GM18858 (cell line): ENCODE results near the gene ZNF675.
"Not testable (repeated sequence)": the region's sequence is repeated elsewhere in the genome, so short reads cannot be mapped to it uniquely, and the experiment has no call there.

ENCODE experiments used
- ATAC-seq: cut with Tn5 transposase; IDR thresholded peaks from one replicate; pipeline ENCODE4 v1.9.1; 2021; ENCODE audit not compliant: unreplicated experiment

The ZNF675 gene

DNA sequence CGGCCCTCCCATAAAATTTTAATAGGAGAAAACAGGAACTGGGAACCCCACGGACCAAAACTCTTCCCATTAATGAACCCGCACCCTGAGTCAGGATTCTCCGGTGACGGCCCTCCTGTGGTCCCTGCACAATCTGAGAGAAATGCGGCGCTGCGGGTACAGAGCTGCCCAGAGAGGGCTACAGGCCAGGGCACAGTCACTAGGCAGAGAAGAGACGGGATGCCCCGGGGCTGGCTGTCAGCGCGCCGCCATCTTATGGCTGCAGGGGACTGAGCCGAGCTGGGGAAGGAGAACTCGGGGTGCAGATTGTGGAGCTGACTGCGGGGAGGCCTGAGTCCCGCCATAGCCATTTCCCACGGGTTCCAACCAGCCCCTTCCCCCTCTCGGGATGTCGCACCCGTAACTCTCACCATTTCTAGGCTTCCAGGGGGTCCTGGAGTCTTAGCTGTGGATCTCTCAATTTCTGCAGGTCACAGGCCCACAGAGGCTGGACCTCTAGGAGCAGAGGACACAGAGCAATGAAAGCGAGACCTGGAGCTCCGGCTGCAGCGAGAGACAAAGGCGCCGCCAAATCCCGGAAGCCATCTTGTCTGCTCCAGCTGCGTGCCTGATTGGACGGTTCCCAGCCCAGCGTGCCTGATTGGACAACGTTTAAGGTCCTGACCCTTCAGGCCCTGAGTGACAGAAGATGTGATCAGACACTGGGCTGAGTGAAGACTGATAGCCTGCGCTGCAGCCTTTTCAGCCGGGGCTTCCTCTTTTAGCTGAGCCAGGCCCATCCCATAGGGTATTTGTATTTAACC lies at the start of gene ZNF675:
Gene ZNF675, minus strand, starts transcription at position 592 of the 803 bp plus-strand sequence. Its CDS starts 179 bp downstream, at position 413.
- peak; percentile 95 for ATAC-seq

DNA sequence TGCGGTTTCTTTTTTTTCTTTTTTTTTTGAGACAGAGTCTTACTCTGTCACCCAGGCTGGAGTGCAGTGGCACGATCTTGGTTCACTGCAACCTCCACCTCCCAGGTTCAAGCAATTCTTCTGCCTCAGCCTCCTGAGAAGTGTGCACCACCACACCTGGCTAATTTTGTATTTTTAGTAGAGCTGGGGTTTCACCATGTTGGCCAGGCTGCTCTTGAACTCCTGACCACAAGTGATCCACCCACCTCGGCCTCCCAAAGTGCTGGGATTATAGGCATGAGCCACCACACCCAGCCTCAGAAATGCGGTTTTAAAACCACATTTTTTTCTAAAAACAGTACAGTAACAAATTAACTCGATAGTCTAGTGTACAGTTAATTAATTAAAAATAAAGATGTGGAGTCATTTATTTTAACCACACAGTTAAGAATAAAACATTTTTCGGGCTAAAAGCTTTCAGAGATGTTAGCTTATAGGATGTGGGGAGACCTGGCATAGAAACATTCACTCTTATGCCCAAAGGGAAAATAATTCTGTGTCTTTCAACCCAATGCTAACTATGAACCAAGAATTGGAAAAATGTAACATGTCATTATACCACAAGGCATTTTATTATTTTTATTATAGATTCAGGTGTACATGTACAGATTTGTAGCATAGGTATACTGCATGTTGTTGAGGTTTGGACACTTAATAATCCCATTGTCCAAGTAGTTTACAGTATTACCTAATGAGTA lies 43.9 kb upstream of the ZNF675 start:
- not testable (repeated sequence) for ATAC-seq

DNA sequence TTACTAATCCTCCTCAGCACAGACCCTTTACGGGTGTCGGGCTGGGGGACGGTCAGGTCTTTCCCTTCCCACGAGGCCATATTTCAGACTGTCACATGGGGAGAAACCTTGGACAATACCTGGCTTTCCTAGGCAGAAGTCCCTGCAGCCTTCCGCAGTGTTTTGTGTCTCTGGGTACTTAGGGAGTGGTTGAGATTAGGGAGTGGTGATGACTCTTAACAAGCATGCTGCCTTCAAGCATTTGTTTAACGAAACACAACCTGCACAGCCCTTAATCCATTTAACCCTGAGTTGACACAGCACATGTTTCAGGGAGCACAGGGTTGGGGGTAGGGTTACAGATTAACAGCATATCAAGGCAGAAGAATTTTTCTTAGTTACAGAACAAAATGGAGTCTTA lies 37.1 kb upstream of the ZNF675 start:
- not testable (repeated sequence) for ATAC-seq

DNA sequence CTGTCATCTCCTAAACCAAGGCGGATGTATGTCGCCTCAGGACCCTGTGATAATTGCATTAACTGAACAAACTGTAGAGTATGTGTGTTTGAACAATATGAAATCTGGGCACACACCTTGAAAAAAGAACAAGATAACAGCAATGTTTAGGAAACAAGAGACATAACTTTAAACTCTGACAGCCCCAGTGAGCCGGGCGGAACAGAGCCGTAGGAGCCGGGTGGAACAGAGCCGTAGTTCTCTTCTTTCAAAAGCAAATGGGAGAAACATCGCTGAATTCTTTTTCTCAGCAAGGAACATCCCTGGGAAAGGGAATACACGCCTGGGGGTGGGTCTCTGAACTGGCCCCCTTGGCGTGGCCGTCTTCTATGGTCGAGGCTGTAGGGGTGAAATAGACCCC lies 31.8 kb upstream of the ZNF675 start:
- no peak for ATAC-seq

DNA sequence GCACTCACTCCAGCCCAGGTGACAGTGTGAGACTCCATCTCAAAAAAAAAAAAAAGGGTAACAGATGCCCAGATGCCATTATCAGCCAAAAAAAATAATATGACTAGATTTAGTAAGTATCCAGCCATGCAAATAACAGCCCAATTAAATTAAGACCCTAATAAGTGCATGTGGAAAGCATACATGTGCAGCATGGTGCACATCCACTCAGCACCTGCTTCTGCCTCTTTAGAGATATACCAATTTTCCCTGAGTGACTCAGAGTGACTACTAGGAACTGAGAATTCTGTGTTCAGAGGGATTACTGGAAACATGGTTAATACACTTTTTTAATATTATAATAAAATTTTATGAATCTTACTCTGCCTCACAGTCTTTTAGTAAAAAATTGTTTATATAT lies 29.8 kb upstream of the ZNF675 start:
- no peak for ATAC-seq

DNA sequence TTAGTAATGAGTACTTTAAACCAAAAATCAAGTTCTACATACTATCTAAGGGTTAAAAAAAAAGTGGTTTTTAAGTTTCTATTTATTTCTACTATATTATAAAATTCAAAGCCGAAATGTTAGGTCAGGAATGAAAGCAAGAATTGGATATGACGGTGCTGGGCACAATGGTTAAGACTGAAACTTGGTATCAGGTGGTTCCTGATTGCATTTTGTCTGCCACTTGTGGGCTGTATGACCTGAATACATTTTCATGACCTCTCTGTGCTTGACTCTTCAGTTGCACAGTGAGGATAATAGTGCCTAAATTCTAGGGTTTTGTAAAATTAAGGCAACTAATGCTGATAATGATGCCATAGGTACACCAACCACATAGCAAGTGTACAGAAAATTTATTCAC lies 22.3 kb upstream of the ZNF675 start:
- no peak for ATAC-seq

DNA sequence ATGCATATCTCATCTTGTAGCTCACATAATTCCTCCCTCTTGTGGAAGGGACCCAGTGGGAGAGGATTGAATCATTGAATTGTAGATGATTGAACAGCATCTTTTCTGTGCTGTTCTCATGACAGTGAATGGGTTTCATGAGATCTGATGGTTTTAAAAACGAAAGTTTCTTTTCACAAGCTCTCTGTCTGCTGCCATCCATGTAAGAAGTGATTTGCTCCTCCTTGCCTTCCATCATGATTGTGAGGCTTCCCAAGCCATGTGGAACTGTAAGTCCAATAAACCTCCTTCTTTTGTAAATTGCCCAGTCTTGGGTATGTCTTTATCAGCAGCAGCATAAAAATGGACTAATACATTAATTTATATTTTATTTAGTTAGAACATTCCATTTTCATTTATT lies 19.6 kb upstream of the ZNF675 start:
- no peak for ATAC-seq

DNA sequence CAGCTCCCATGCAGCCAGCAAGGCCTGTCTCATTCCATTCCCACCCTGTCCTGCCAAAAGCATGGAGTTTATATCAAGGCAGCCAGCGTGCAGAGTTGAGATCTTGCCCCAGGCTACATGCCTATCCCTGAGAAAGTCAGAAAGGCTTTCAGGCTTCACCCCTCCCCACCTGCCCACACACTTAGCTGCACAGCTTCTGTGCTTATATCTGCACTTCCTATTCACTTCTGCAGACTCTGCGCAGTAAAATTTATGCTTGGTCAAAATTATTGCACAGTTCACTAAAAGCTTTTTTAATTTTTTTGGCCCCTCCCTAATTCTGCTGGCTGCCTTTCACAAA lies 12.5 kb upstream of the ZNF675 start:
- ATAC-seq: no peak

DNA sequence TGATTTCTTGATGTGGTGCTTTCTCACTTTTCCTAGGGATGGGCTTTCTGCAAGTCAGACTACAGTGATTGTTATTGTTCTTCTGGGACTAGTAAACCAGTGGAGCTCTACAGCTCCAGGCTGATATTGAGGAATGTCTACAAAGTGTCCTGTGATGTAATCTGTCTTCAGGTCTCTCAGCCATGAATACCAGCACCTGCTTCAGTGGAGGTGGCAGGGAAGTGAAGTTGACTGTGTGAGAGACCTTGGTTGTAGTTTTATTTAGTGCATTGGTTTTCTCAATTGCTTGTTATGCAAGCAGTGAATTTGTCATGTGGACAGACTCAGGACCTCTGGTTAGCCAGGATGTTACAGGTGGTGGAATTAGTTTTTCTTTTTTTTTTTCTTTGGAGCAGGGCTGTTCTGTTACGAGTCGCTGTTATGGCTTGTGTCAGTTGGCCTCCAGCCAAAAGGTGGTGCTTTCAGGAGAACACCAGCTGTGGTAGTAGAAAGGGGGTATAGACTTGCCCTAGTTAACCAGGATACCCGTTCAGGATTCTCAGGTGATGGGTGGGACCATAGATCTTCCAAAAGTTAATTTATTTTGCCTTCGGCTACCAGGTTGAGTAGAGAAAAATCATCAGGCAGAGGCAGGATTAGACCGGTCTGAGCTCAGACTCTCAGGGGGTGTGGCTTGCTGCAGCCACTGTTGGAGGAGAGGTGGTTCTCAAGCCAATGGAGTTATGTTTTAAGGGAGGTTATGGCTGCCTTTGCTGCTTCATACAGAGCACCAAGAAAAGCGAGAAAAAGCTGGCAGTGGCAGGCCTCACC lies 11.9 kb upstream of the ZNF675 start:
- ATAC-seq: no peak

DNA sequence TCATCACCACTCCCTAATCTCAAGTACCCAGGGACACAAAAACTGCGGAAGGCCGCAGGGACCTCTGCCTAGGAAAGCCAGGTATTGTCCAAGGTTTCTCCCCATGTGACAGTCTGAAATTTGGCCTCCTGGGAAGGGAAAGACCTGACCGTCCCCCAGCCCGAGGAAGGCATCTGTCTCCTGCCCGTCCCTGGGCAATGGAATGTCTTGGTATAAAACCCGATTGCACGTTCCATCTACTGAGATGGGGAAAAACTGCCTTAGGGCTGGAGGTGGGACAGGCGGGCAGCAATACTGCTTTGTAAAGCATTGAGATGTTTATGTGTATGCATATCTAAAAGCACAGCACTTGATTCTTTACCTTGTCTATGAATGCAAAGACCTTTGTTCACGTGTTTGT lies 5.9 kb upstream of the ZNF675 start:
- not testable (repeated sequence) for ATAC-seq

DNA sequence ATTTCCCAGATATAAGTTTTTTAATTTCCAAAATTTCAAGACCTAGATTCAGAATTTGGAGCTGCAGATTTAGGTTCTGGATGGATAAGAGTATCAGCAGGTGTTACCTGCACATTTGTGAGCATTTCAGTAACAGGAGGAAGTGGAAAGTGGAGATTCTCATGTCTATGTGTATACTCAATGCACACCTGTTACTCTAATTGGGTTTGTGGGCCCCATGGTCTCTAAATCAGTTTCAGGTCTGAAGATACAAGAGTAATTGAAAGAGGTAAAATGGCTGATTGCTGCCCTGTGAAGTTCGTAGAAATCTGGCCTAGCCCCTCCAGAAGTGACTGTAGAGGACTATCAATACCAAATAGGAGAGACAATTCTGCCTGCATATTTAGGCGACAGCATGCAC lies 13.9 kb downstream of the ZNF675 start:
- ATAC-seq: no peak

DNA sequence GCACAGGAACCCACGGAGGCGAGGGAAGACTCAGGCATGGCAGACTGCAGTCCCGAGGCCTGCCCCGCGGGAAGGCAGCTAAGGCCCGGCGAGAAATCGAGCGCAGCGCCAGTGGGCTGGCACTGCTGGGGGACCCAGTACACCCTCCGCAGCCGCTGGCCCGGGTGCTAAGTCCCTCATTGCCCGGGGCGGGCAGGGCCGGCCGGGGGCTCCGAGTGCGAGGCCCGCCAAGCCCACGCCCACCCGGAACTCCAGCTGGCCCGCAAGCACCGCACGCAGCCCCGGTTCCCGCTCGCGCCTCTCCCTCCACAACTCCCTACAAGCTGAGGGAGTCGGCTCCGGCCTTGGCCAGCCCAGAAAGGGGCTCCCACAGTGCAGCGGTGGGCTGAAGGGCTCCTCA lies 18.4 kb downstream of the ZNF675 start:
- ATAC-seq: not testable (repeated sequence)

DNA sequence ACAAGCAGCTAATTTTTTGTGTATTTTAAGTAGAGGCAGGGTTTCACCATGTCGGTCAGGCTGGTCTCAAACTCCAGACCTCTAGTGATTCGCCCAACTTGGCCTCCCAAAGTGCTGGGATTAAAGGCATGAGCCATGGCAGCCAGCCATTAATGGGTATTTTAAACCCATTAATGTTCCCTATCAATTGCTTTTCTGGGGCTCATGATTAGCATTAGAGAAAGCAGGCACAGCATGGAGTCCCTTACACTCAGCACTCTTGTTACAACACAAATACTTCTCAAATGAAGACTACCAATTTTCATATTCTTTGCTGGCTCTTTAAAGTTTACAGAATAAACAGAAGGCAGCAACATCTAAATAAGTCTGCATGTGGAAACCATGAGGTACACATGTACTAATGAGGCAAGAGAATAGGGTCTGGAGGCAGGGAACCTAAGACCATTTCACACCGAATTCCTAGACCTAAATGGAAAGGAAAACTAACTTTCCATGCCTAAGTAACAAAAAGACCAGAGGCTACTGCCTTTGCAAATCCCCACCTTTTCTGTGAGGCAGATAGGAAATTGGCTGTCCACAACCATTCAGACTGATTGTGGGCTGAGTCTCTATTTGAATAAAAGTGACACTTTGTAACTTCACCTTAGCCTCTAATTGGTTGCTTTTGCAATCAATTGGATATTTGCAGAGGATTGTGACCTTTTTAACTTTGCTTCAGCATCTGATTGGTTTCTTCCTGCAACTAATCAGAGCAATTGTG lies 21.2 kb downstream of the ZNF675 start:
- ATAC-seq: no peak

DNA sequence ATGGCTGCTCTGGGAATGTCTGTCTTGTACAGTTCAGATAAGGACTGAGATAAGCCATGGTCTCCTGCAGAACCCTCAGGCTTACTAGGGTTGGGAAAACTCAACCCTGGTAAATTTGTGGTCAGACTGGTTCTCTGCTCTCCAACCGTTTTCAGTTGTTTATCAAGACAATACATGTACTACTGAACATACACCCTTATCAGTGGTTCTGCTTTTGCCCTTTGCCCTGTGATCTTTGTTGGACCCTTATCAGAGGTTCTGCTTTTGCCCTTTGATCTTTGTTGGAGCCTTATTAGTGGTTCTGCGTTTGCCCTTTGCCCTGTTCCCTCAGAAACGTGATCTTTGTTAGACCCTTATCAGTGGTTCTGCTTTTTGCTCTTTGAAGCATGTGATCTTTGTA lies 37.2 kb downstream of the ZNF675 start:
- ATAC-seq: not testable (repeated sequence)
